ENCODE results near the gene PXMP4. TPM values are rescaled to one million over a fixed set of nuclear protein-coding genes. Genes with fewer than 3 reads are reported as not detected.

The PXMP4 gene
- total RNA-seq, 1 donor from 2014 or later = 3.5 TPM

DNA sequence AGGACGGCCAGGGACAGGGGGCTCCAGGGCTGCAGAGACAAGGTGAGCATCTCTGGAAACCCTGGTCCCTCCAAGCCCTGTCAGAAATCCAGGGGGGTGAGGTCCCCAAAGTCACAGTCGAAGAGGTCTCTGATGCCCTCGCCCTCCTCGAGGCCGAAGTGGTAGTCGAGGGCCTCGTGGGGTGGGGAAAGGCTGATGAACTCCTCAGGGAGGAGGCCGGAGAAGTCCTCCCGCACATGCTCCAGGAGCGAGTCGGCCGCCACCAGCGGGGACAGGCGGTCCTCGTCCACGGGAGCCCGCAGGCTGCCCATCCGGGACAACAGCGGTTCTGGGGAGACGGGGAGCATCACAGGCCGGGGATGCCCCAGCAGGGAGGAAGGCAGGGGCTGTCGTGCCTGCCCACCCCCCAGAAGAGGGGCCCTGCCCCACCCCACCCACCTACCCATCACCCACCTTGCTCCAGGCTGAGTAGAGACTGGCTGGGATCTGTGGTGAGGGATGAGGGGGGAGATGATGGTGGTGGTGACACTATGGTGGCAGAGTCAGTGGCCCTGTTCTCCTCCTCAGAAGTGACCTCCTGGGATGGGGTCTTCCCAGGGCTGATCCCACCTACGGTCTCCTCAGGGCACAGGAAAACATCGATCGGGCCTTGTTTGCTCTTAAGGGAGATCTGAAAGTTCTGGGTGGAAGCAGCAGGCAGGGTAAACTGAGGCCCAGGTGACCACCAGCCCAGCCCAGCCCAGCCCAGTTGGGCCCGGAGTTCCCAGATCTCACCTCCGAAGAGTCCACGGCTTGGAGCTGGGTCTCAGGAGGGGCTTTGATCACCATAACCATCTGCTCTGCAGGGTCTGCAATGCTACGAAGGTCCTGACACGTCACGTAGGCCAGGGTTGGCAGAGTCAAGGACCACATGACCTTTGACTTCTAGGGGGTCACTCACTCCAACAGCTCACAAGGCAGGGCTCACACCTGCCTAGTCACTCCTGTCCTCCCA, 43.2 kb downstream of the PXMP4 start:
- no peaks in the 10 kb centered on the region for H3K36me3 ChIP-seq
- Mint-ChIP-seq H3K4me1 (peaks cover 43% of the 10 kb centered on the region), H3K27me3 (ENCODE audit: insufficient read depth, low read depth) (peaks cover 8% of the 10 kb centered on the region), H3K9me3 (no peaks in the 10 kb centered on the region), H3K36me3 (peaks cover 5% of the 10 kb centered on the region), H3K27ac (no peak overlapping the region), H3K4me3 (peak overlapping the region; percentile 21)
- TF ChIP-seq EZH2 (IDR thresholded peaks at IDR 0.05) (no peak), EZH2phosphoT487 (IDR thresholded peaks at IDR 0.05) (no peak)
- TF ChIP-seq, protein P1, sequence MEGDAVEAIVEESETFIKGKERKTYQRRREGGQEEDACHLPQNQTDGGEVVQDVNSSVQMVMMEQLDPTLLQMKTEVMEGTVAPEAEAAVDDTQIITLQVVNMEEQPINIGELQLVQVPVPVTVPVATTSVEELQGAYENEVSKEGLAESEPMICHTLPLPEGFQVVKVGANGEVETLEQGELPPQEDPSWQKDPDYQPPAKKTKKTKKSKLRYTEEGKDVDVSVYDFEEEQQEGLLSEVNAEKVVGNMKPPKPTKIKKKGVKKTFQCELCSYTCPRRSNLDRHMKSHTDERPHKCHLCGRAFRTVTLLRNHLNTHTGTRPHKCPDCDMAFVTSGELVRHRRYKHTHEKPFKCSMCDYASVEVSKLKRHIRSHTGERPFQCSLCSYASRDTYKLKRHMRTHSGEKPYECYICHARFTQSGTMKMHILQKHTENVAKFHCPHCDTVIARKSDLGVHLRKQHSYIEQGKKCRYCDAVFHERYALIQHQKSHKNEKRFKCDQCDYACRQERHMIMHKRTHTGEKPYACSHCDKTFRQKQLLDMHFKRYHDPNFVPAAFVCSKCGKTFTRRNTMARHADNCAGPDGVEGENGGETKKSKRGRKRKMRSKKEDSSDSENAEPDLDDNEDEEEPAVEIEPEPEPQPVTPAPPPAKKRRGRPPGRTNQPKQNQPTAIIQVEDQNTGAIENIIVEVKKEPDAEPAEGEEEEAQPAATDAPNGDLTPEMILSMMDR (IDR thresholded peaks at IDR 0.05) = no peak
- no peaks in the 10 kb centered on the region for H3K27me3 ChIP-seq
- H3K4me2 ChIP-seq = no peak overlapping the region
- no peaks in the 10 kb centered on the region for H3K9me3 ChIP-seq (ENCODE audit: low read depth)
- peaks cover 27% of the 10 kb centered on the region for H3F3A ChIP-seq (ENCODE audit: low read depth)
- H3K79me2 ChIP-seq (ENCODE audit: low read depth) = peaks cover 10% of the 10 kb centered on the region
- no peak overlapping the region for H3K27ac ChIP-seq
- no peak overlapping the region for H3K9ac ChIP-seq
- H2AFZ ChIP-seq (replicated peaks) = no peak overlapping the region
- DNase-seq (ENCODE audit: low spot score) = no peak
- H3K4me3 ChIP-seq = no peak overlapping the region
- peaks cover 68% of the 10 kb centered on the region for H4K20me1 ChIP-seq (ENCODE audit: low read depth)
- H3K4me1 ChIP-seq = peaks cover 23% of the 10 kb centered on the region

DNA sequence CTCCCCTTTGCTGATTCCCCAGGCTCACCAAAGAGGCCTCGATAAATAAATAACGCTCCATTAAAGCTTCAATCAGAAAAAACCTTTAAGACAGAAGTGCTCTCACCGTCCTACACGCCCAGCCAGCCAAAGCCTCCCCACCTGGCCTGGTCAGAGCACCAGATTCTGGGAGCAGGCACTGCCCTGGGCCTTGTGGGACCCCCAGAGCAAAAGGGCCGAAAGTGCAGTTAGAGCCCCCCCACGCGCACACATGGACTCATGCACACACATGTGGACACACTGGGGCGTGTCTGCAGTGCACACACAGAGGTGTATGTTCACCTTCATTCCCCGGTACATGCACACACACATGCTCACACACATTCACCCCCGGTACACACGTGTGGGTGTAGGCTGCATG, 44.0 kb downstream of the PXMP4 start:
- H3K36me3 Mint-ChIP-seq = peaks cover 7% of the 10 kb centered on the region
- peaks cover 2% of the 10 kb centered on the region for H3K79me2 ChIP-seq (ENCODE audit: low read depth)
- H3K4me3 Mint-ChIP-seq = peak overlapping the region; percentile 21
- H3K27ac ChIP-seq = no peak overlapping the region
- no peaks in the 10 kb centered on the region for H3K27me3 ChIP-seq
- peaks cover 60% of the 10 kb centered on the region for H4K20me1 ChIP-seq (ENCODE audit: low read depth)
- no peak overlapping the region for H3K4me3 ChIP-seq
- peaks cover 43% of the 10 kb centered on the region for H3K4me1 Mint-ChIP-seq
- H3K9ac ChIP-seq = no peak overlapping the region
- peaks cover 23% of the 10 kb centered on the region for H3K4me1 ChIP-seq
- DNase-seq (ENCODE audit: low spot score) = no peak
- H3F3A ChIP-seq (ENCODE audit: low read depth) = peaks cover 27% of the 10 kb centered on the region
- H3K36me3 ChIP-seq = no peaks in the 10 kb centered on the region
- no peak for TF ChIP-seq EZH2 (IDR thresholded peaks at IDR 0.05)
- TF ChIP-seq, protein P1 (IDR thresholded peaks at IDR 0.05) = no peak
- no peak overlapping the region for H3K4me2 ChIP-seq
- H3K9me3 ChIP-seq (ENCODE audit: low read depth) = no peaks in the 10 kb centered on the region
- no peaks in the 10 kb centered on the region for H3K9me3 Mint-ChIP-seq
- H2AFZ ChIP-seq (replicated peaks) = no peak overlapping the region
- H3K27ac Mint-ChIP-seq = no peak overlapping the region
- H3K27me3 Mint-ChIP-seq (ENCODE audit: insufficient read depth, low read depth) = peaks cover 8% of the 10 kb centered on the region

- Mint-ChIP-seq H3K4me1 (peaks cover 40% of the 10 kb centered on the region), H3K27me3 (ENCODE audit: insufficient read depth, low read depth) (peaks cover 8% of the 10 kb centered on the region), H3K27ac (peak overlapping the region; percentile 62), H3K9me3 (no peaks in the 10 kb centered on the region), H3K36me3 (peaks cover 7% of the 10 kb centered on the region), H3K4me3 (peak overlapping the region; percentile 82)
- no peak overlapping the region for H3K27ac ChIP-seq
- DNase-seq (ENCODE audit: low spot score) = no peak
- TF ChIP-seq EZH2phosphoT487 (IDR thresholded peaks at IDR 0.05) (no peak), EZH2 (IDR thresholded peaks at IDR 0.05) (no peak)
- TF ChIP-seq, protein P1 (IDR thresholded peaks at IDR 0.05) = no peak
- peak overlapping the region; percentile 97 for H3K4me2 ChIP-seq
- H3K79me2 ChIP-seq (ENCODE audit: low read depth) = no peaks in the 10 kb centered on the region
- H2AFZ ChIP-seq (replicated peaks) = no peak overlapping the region
- H4K20me1 ChIP-seq (ENCODE audit: low read depth) = peaks cover 53% of the 10 kb centered on the region
- H3K36me3 ChIP-seq = no peaks in the 10 kb centered on the region
- peaks cover 23% of the 10 kb centered on the region for H3K4me1 ChIP-seq
- no peak overlapping the region for H3K9ac ChIP-seq
- H3K9me3 ChIP-seq (ENCODE audit: low read depth) = no peaks in the 10 kb centered on the region
- no peaks in the 10 kb centered on the region for H3K27me3 ChIP-seq
- H3F3A ChIP-seq (ENCODE audit: low read depth) = peaks cover 27% of the 10 kb centered on the region
- H3K4me3 ChIP-seq = peak overlapping the region; percentile 74
These were observed 44.8 kb downstream of the PXMP4 start for GRCh38 chr20:33675136-33675959.

All from neural progenitor cell (in vitro differentiated cells).